ENCODE data around the gene TBX21. TPM values are rescaled to one million over a fixed set of nuclear protein-coding genes. Genes with fewer than 3 reads are reported as not detected.

Gene TBX21
- total and polyA plus RNA-seq, 2 experiments from 2014 or later: not detected

DNA sequence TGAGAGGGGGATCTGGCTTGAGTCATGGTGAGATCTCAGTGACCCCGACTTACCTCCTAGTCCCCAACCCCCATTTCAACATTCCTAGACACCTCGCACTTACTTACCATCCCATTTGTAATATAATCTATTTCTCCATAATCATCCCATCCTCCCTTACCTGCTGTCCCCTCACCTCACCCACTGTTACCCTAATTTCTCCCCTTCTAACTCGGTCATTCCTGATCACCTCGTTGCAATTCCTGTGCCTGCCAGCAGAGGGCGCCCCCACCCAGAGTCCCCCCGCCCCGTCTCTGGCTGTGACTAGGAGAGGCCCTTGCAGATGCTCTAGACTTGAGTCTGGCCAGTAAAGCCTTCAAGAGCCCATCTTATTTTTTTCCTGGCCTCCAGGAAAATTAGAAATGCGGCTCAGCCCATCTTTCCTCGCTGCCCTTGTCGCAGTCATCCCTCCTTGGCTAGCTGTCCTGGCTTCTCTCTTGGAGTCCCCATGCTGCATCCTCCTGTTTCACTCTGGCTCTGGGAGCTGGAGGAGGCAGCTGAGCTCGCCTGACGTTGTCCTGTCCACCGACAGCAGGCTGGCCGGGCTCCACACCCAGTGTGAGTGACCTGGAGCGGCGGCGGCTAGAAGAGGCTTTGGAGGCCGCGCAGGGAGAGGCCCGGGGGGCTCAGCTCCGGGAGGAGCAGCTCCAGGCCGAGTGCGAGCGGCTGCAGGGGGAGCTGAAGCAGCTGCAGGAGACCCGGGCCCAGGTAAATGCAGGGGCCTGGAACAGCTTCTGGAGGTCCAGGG is 34.1 kb upstream of the TBX21 start:
- H3K9me2 ChIP-seq (ENCODE audit: insufficient read depth): no peaks in the 10 kb centered on the region
- peak; percentile 79 for DNase-seq (ENCODE audit: low spot score)
- H3K27ac ChIP-seq (ENCODE audit: low read depth): no peak overlapping the region
- H3K27me3 Mint-ChIP-seq (ENCODE audit: insufficient read depth, low read depth, poor library complexity): peaks cover 5% of the 10 kb centered on the region
- peaks cover 3% of the 10 kb centered on the region; the same call in 2 of the 3 replicates for H3K36me3 Mint-ChIP-seq (ENCODE audit: low read depth)
- H3K27me3 ChIP-seq (ENCODE audit: insufficient read depth): 0 out of 2 replicates have a peak, but pooled peaks cover 4% of the 10 kb centered on the region
- peak; percentile 20 for ATAC-seq
- no peaks in the 10 kb centered on the region; the same call in 1 of the 2 replicates for H3K36me3 ChIP-seq (ENCODE audit: insufficient read depth)
- H3F3A ChIP-seq (replicated peaks; ENCODE audit: low read depth): peaks cover 9% of the 10 kb centered on the region; the same call in 1 of the 2 replicates
- peaks cover 3% of the 10 kb centered on the region; the same call in 1 of the 2 replicates for H4K20me1 ChIP-seq (replicated peaks; ENCODE audit: insufficient read depth)
- H3K4me1 Mint-ChIP-seq: peaks cover 23% of the 10 kb centered on the region
- no peaks in the 10 kb centered on the region for H3K79me2 ChIP-seq (replicated peaks; ENCODE audit: insufficient read depth)
- TF ChIP-seq CREB1 (CRISPR knock-in tag; IDR thresholded peaks at IDR 0.05; ENCODE audit: low read depth) (no peak), POLR2AphosphoS5 (IDR thresholded peaks at IDR 0.05; ENCODE audit: low read depth) (no peak), STAT1 (IDR thresholded peaks at IDR 0.05; ENCODE audit: unreplicated experiment) (no peak), JUNB (IDR thresholded peaks at IDR 0.05; ENCODE audit: unreplicated experiment) (no peak)
- TF ChIP-seq, protein P1, sequence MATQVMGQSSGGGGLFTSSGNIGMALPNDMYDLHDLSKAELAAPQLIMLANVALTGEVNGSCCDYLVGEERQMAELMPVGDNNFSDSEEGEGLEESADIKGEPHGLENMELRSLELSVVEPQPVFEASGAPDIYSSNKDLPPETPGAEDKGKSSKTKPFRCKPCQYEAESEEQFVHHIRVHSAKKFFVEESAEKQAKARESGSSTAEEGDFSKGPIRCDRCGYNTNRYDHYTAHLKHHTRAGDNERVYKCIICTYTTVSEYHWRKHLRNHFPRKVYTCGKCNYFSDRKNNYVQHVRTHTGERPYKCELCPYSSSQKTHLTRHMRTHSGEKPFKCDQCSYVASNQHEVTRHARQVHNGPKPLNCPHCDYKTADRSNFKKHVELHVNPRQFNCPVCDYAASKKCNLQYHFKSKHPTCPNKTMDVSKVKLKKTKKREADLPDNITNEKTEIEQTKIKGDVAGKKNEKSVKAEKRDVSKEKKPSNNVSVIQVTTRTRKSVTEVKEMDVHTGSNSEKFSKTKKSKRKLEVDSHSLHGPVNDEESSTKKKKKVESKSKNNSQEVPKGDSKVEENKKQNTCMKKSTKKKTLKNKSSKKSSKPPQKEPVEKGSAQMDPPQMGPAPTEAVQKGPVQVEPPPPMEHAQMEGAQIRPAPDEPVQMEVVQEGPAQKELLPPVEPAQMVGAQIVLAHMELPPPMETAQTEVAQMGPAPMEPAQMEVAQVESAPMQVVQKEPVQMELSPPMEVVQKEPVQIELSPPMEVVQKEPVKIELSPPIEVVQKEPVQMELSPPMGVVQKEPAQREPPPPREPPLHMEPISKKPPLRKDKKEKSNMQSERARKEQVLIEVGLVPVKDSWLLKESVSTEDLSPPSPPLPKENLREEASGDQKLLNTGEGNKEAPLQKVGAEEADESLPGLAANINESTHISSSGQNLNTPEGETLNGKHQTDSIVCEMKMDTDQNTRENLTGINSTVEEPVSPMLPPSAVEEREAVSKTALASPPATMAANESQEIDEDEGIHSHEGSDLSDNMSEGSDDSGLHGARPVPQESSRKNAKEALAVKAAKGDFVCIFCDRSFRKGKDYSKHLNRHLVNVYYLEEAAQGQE (IDR thresholded peaks at IDR 0.05; ENCODE audit: unreplicated experiment): no peak
- TF ChIP-seq, protein P2, sequence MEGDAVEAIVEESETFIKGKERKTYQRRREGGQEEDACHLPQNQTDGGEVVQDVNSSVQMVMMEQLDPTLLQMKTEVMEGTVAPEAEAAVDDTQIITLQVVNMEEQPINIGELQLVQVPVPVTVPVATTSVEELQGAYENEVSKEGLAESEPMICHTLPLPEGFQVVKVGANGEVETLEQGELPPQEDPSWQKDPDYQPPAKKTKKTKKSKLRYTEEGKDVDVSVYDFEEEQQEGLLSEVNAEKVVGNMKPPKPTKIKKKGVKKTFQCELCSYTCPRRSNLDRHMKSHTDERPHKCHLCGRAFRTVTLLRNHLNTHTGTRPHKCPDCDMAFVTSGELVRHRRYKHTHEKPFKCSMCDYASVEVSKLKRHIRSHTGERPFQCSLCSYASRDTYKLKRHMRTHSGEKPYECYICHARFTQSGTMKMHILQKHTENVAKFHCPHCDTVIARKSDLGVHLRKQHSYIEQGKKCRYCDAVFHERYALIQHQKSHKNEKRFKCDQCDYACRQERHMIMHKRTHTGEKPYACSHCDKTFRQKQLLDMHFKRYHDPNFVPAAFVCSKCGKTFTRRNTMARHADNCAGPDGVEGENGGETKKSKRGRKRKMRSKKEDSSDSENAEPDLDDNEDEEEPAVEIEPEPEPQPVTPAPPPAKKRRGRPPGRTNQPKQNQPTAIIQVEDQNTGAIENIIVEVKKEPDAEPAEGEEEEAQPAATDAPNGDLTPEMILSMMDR (conservative IDR thresholded peaks at IDR 0.05; ENCODE audit: low read depth in 2 of 2): peak; percentile 91 to 99
- no peak overlapping the region for H3K4me2 ChIP-seq
- peaks cover 5% of the 10 kb centered on the region; the same call in 1 of the 2 replicates for H3K4me1 ChIP-seq (ENCODE audit: insufficient read depth)
- H3K4me3 ChIP-seq: no peak overlapping the region
- H3K27ac Mint-ChIP-seq: no peak overlapping the region
- no peak overlapping the region; the same call in 2 of the 3 replicates for H3K4me3 Mint-ChIP-seq
- no peak overlapping the region for H2AFZ ChIP-seq
- no peaks in the 10 kb centered on the region for H3K9me3 Mint-ChIP-seq

DNA sequence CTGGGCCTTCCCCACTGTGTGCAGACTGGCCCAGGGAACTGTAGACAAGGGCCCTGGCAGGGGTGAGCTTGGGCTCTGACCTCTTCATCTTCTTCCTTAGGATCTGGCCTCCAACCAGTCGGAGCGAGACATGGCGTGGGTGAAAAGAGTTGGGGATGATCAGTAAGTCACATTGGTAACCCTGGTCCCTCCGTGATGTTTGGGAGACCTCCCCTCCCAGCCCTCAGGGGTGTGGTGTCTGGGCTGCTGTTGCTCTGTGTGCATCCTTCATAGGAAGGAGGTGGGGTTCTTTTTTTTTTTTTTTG is 33.5 kb upstream of the TBX21 start:
- H3K36me3 Mint-ChIP-seq (ENCODE audit: low read depth): peaks cover 3% of the 10 kb centered on the region; the same call in 2 of the 3 replicates
- no peak overlapping the region for H2AFZ ChIP-seq
- no peaks in the 10 kb centered on the region for H3K79me2 ChIP-seq (replicated peaks; ENCODE audit: insufficient read depth)
- no peaks in the 10 kb centered on the region for H3K9me3 Mint-ChIP-seq
- 0 out of 2 replicates have a peak, but pooled peaks cover 4% of the 10 kb centered on the region for H3K27me3 ChIP-seq (ENCODE audit: insufficient read depth)
- H3K4me2 ChIP-seq: no peak overlapping the region
- no peak overlapping the region; the same call in 2 of the 3 replicates for H3K4me3 Mint-ChIP-seq
- peaks cover 5% of the 10 kb centered on the region for H3K27me3 Mint-ChIP-seq (ENCODE audit: insufficient read depth, low read depth, poor library complexity)
- no peak overlapping the region for H3K27ac Mint-ChIP-seq
- DNase-seq (ENCODE audit: low spot score): no peak
- TF ChIP-seq, protein P3, sequence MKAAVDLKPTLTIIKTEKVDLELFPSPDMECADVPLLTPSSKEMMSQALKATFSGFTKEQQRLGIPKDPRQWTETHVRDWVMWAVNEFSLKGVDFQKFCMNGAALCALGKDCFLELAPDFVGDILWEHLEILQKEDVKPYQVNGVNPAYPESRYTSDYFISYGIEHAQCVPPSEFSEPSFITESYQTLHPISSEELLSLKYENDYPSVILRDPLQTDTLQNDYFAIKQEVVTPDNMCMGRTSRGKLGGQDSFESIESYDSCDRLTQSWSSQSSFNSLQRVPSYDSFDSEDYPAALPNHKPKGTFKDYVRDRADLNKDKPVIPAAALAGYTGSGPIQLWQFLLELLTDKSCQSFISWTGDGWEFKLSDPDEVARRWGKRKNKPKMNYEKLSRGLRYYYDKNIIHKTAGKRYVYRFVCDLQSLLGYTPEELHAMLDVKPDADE (IDR thresholded peaks at IDR 0.05): no peak
- H3K4me3 ChIP-seq: no peak overlapping the region
- peaks cover 3% of the 10 kb centered on the region; the same call in 1 of the 2 replicates for H4K20me1 ChIP-seq (replicated peaks; ENCODE audit: insufficient read depth)
- H3K27ac ChIP-seq (ENCODE audit: low read depth): no peak overlapping the region
- peaks cover 23% of the 10 kb centered on the region for H3K4me1 Mint-ChIP-seq
- no peaks in the 10 kb centered on the region; the same call in 1 of the 2 replicates for H3K36me3 ChIP-seq (ENCODE audit: insufficient read depth)
- H3K4me1 ChIP-seq (ENCODE audit: insufficient read depth): peaks cover 5% of the 10 kb centered on the region; the same call in 1 of the 2 replicates
- no peaks in the 10 kb centered on the region for H3K9me2 ChIP-seq (ENCODE audit: insufficient read depth)
- no peak for ATAC-seq
- peaks cover 9% of the 10 kb centered on the region; the same call in 1 of the 2 replicates for H3F3A ChIP-seq (replicated peaks; ENCODE audit: low read depth)
